ENCODE measurements around the gene TP53I11. TPM values are rescaled to one million over a fixed set of nuclear protein-coding genes. Genes with fewer than 3 reads are reported as not detected.

Gene TP53I11
- polyA plus RNA-seq, 5 donors, result 39.1 to 68.4 (median 51.3) TPM

GRCh38 chr11:44960200-44960845 lies 9.6 kb upstream of the TP53I11 start:
- DNase-seq, result no peak

GRCh38 chr11:44959064-44959463 lies 8.4 kb upstream of the TP53I11 start:
- no peak for DNase-seq

GRCh38 chr11:44957776-44958564 lies 7.3 kb upstream of the TP53I11 start:
- no peak for DNase-seq

GRCh38 chr11:44957040-44957515 lies 6.4 kb upstream of the TP53I11 start:
- DNase-seq, result no peak

GRCh38 chr11:44955015-44955738 lies 4.5 kb upstream of the TP53I11 start:
- DNase-seq, result no peak

- DNase-seq, result no peak
Observed at GRCh38 chr11:44954051-44954906, 3.6 kb upstream of the TP53I11 start.

GRCh38 chr11:44952500-44953260 lies 2.0 kb upstream of the TP53I11 start:
- DNase-seq, result no peak

- DNase-seq, result no peak
Observed at GRCh38 chr11:44952082-44952481, 1.4 kb upstream of the TP53I11 start.

GRCh38 chr11:44950031-44950624 lies 555 bp downstream of the TP53I11 start:
- DNase-seq, result peak in 1 of 2 donors; percentile 24

GRCh38 chr11:44949160-44950030 lies 1.3 kb downstream of the TP53I11 start:
- DNase-seq, result peak in 1 of 2 donors; percentile 52

GRCh38 chr11:44948155-44948554 lies 2.5 kb downstream of the TP53I11 start:
- DNase-seq, result no peak

- no peak for DNase-seq
Observed at GRCh38 chr11:44947114-44947513, 3.6 kb downstream of the TP53I11 start.

- no peak for DNase-seq
Observed at GRCh38 chr11:44946263-44946662, 4.4 kb downstream of the TP53I11 start.

- no peak for DNase-seq
Observed at GRCh38 chr11:44945666-44946065, 5.0 kb downstream of the TP53I11 start.

- DNase-seq, result no peak
Observed at GRCh38 chr11:44944853-44945235, 5.8 kb downstream of the TP53I11 start.

GRCh38 chr11:44944181-44944852 lies 6.4 kb downstream of the TP53I11 start:
- no peak for DNase-seq

GRCh38 chr11:44943696-44944095 lies 7.0 kb downstream of the TP53I11 start:
- DNase-seq, result no peak

GRCh38 chr11:44943118-44943517 lies 7.6 kb downstream of the TP53I11 start:
- DNase-seq, result no peak
